SH-SY5Y (cell line): ENCODE measurements around the gene ECHDC3.

Experiments
- GATA2 ChIP-seq: IDR thresholded peaks from 2 replicates; pipeline ENCODE4 v1.6.1; 2011; ENCODE audit warnings: mild to moderate bottlenecking, low read depth, low read length
- GATA3 ChIP-seq: IDR thresholded peaks from 2 replicates; pipeline ENCODE4 v1.6.1; 2011; ENCODE audit warnings: low read depth, mild to moderate bottlenecking, low read length, moderate library complexity

DNA sequence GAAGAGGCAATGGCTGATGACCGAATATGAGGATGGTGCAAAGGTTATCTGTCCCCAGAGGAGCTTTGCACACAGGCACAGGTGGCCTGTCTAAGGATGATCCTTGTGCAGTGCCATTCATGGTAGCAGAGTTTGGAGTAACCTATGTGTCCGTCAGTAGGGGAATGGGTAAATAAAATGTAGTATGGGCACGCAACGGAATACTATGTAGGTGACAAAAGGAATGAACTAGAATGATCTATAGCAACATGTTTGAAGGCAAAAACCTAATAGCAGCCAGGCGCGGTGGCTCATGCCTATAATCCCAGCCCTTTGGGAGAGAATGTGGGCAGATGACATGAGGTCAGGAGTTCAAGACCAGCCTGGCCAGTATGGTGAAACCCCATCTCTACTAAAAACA is 41.6 kb upstream of the ECHDC3 start:
- TF ChIP-seq GATA3: no peak
- TF ChIP-seq GATA2: no peak
